Measurements from ENCODE around the gene CREBRF. TPM values are rescaled to one million over a fixed set of nuclear protein-coding genes. Genes with fewer than 3 reads are reported as not detected.

The CREBRF gene
- total and polyA plus RNA-seq, 2 of the 8 experiments (the other 6 are each of a cell fraction or from before 2014, with no cell fraction given): 1.2 to 4.7 TPM

DNA sequence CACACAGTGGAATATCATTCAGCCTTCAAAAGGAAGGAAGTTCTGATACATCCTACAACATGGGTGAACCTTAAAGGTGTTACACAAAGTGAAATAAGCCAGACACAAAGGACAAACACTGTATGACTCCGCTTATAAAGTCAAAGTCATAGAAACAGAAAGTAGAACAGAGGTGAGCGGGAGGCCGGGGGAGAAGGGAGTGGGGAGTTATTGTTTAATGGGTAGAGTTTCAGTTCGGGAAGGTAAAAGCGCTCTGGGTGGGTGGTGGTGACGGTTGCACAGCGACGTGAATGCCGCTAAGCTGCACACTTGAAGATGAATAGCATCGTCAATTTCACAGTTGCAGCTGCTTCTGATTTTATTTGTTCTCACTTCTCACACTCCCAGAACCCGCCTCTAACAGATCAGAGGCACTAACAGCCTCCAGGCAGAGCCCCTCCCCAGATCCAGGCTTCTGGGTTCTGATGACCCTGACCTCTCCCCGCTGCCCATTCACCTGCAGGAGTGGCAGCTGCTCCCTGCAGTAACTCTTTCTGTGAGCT is 122.3 kb downstream of the CREBRF start:
- 88% methylated on average over 12 of the region's 12 CpGs; no CpG with 5 or more reads in 1 of the 2 experiments for WGBS, 2 experiments (ENCODE audit: extremely low coverage in 1 of 2, insufficient coverage in 1 of 2, insufficient read length in 1 of 2, insufficient replicate concordance in 2 of 2, low coverage in 1 of 2, low lambda C conversion rate in 2 of 2, missing lambda C conversion rate in 1 of 2)
- Histone ChIP-seq H4K20me1 (replicated peaks in 1 of 2; ENCODE audit: control insufficient read depth in 1 of 2, insufficient read depth in 2 of 2, low read length in 2 of 2) (no peaks in the 10 kb centered on the region), H3K79me2 (ENCODE audit: control insufficient read depth in 1 of 2, insufficient read depth in 2 of 2, low read length in 2 of 2) (no peaks in the 10 kb centered on the region), H3K56ac (replicated peaks; ENCODE audit: insufficient read length, low read depth, low read length) (no peak overlapping the region), H2BK120ac (replicated peaks; ENCODE audit: low read depth, low read length) (no peak overlapping the region), H2BK12ac (ENCODE audit: low read depth, low read length) (no peak overlapping the region), H2BK5ac (ENCODE audit: low read depth, low read length) (no peak overlapping the region), H4K5ac (ENCODE audit: insufficient read length, low read depth, low read length) (no peak overlapping the region), H2BK20ac (ENCODE audit: low read length) (no peak overlapping the region), H3K23me2 (ENCODE audit: low read depth, low read length) (no peaks in the 10 kb centered on the region), H3K36me3 (ENCODE audit: control insufficient read depth in 2 of 4, insufficient read depth in 4 of 4, low read length in 3 of 4) (no peaks in the 10 kb centered on the region), H3K18ac (ENCODE audit: extremely low read depth, low read length) (no peak overlapping the region), H3K79me1 (ENCODE audit: low read depth, low read length) (no peaks in the 10 kb centered on the region), H3K23ac (ENCODE audit: insufficient read length) (no peak overlapping the region), H2AFZ (ENCODE audit: low read length) (no peak overlapping the region), H3K9ac (replicated peaks in 1 of 4; ENCODE audit: extremely low read depth in 1 of 4, low read depth in 3 of 4, low read length in 3 of 4) (no peak overlapping the region), H3K4me2 (ENCODE audit: insufficient read depth in 1 of 2, low read depth in 2 of 2, low read length in 2 of 2) (no peak overlapping the region), H2BK15ac (ENCODE audit: low read length) (no peak overlapping the region), H4K91ac (replicated peaks; ENCODE audit: insufficient read length, low read length) (no peak overlapping the region), H4K8ac (ENCODE audit: extremely low read depth, insufficient read depth, low read length) (no peak overlapping the region), H3K4me1 (replicated peaks in 1 of 4; ENCODE audit: control insufficient read depth in 3 of 4, insufficient read depth in 4 of 4, low read length in 3 of 4) (peaks cover 0 to 5% (median 2%) of the 10 kb centered on the region in 4 experiments; a peak in 2 of 7 replicates), H3K14ac (ENCODE audit: insufficient read length) (no peak overlapping the region), H3K4me3 (ENCODE audit: extremely low read depth in 1 of 4, insufficient read depth in 2 of 4, low read depth in 3 of 4, low read length in 4 of 4) (no peak overlapping the region), H3K9me3 (ENCODE audit: insufficient read depth in 2 of 2, low read depth in 1 of 2, low read length in 1 of 2) (no peaks in the 10 kb centered on the region), H2AK5ac (ENCODE audit: low read depth, low read length) (no peak overlapping the region), H3K27ac (ENCODE audit: low read depth, low read length) (no peak overlapping the region), H3K27me3 (replicated peaks in 1 of 4; ENCODE audit: control insufficient read depth in 3 of 4, extremely low read depth in 1 of 4, insufficient read depth in 3 of 4, low read length in 3 of 4) (no peaks in the 10 kb centered on the region), H3K4ac (replicated peaks; ENCODE audit: insufficient read length, low read depth, low read length) (no peak overlapping the region)
- DNase-seq (ENCODE audit: low read depth in 1 of 2, low spot score in 2 of 2) (no peak), FAIRE-seq (no peak)
- POLR2A ChIA-PET (ENCODE audit: partially characterized antibody): interaction anchor here (0.6 kb wide), 1 partner anchor 583 kb away, joined by 3 read pairs; no protein-coding TSS in a partner anchor
- CTCF ChIA-PET (ENCODE audit: partially characterized antibody): interaction anchor here (0.7 to 2.2 kb wide), 5 partner anchors 8 to 621 kb away, joined by 3 to 8 read pairs (median 4); no protein-coding TSS in a partner anchor
- no peak for TF ChIP-seq POU5F1 (IDR thresholded peaks at IDR 0.05; ENCODE audit: low read depth, low read length)
- TF ChIP-seq CBX5 (IDR thresholded peaks at IDR 0.05; ENCODE audit: low read depth, low read length): no peak
- no peak for TF ChIP-seq BACH1 (IDR thresholded peaks at IDR 0.05; ENCODE audit: low read length)
- TF ChIP-seq SRF (IDR thresholded peaks at IDR 0.05; ENCODE audit: low read depth, low read length): no peak
- no peak for TF ChIP-seq TEAD4 (IDR thresholded peaks at IDR 0.05; ENCODE audit: low read depth, low read length)
- no peak for TF ChIP-seq MAX (IDR thresholded peaks at IDR 0.05)
- TF ChIP-seq MAFK (IDR thresholded peaks at IDR 0.05; ENCODE audit: low read depth, low read length): no peak

All from H1 (cell line).